ENCODE results near the gene PGGT1B. TPM values are rescaled to one million over a fixed set of nuclear protein-coding genes. Genes with fewer than 3 reads are reported as not detected.
A peak's percentile ranks its signal among the peaks of the same experiment; 100 is the strongest.

Gene PGGT1B
- total RNA-seq: 10 to 100 TPM; 37.7 to 38.3 TPM

DNA sequence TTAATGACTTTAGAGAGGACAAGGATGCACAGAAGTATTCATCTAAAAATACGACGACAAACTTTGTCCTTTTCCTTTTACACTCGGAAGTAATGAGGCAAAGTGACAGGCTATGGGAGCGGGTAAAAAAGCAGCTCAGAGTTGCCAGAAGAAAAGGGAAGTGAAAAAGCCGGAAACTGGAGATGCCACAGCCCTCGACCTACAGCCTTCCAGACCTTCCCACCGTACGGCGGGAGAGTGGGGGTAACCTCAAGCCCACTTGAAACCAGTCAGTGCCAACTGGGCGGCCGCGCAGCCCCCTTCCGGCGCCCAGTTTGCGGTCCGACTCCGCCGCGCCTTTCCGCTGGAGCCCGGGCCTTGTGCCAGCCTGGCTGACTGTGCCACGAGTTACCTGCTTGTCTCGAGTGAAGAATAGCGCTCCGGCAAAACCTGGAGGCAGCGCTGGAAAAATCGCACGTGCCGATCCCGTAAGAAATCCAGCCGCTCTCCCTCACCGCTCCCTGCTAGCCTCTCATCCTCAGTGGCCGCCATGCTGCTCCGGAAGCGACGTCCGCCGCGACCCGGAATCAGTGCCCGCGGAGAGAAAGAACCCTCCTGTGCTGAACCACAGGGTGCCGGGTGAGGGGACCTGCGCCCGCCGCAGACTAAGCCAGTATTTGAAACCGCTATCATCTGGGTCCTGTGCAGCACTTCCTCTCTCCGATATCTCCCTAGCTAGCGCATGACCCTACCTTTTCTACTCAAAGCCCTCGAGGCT lies at the start of gene PGGT1B:
Gene PGGT1B, minus strand, starts transcription at position 557 of the 757 bp plus-strand sequence. Its CDS starts 26 bp downstream, at position 531.
- ATAC-seq (peak; percentile 96), DNase-seq (peak; percentile 81)
- intact Hi-C loops (cut with micrococcal nuclease): no loop called here
- Mint-ChIP-seq H3K4me3 (peak within 1 kb of the TSS; percentile 92), H3K4me1 (ENCODE audit: low read depth) (peaks cover 36% of the 10 kb centered on the region), H3K27ac (peak within 1 kb of the TSS; percentile 90), H3K9me3 (no peaks in the 10 kb centered on the region), H3K27me3 (no peaks in the 10 kb centered on the region), H3K36me3 (ENCODE audit: low read depth) (peaks cover 1% of the 10 kb centered on the region)
- TF ChIP-seq, protein P1, sequence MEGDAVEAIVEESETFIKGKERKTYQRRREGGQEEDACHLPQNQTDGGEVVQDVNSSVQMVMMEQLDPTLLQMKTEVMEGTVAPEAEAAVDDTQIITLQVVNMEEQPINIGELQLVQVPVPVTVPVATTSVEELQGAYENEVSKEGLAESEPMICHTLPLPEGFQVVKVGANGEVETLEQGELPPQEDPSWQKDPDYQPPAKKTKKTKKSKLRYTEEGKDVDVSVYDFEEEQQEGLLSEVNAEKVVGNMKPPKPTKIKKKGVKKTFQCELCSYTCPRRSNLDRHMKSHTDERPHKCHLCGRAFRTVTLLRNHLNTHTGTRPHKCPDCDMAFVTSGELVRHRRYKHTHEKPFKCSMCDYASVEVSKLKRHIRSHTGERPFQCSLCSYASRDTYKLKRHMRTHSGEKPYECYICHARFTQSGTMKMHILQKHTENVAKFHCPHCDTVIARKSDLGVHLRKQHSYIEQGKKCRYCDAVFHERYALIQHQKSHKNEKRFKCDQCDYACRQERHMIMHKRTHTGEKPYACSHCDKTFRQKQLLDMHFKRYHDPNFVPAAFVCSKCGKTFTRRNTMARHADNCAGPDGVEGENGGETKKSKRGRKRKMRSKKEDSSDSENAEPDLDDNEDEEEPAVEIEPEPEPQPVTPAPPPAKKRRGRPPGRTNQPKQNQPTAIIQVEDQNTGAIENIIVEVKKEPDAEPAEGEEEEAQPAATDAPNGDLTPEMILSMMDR (IDR thresholded peaks at IDR 0.05): no peak
- POLR2A ChIA-PET: interaction anchor here (0.7 to 2.6 kb wide), 6 partner anchors 12 to 312 kb away, joined by 3 to 14 read pairs (median 3); partner anchors contain the start of gene CCDC112
- CTCF ChIA-PET: interaction anchor here (1.5 kb wide), 2 partner anchors 33 to 54 kb away, joined by 3 to 6 read pairs; no protein-coding TSS in a partner anchor

DNA sequence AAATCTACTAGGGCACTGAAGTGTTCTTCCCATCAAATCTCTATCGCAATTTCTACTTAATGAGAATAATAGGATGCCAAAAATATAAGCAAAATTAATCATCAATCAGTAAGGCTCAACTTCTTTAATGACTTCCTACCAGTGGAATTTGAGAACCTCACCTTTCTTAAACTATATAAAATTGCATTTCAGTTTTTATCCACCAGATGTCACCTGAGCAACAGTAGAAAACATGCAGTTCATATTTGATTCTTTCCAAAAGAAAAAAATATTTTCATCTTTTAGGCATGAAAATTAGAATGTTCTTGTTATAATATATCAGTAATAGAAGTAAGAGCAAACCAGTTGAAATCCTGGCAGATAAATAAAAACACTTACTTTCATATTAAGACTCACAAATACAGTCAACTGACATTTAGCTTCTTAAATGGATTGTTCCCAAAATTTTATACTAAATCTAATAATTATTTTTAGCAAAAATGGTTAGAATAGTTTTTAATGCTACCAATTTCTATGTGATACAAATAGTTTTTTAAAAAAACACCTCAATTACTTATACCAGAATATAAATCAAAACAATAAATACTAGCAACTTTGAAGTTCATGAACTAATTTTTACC lies 47.2 kb upstream of the PGGT1B start:
- POLR2A ChIA-PET: interaction anchor here (0.5 kb wide), 1 partner anchor 106 kb away, joined by 4 read pairs; no protein-coding TSS in a partner anchor
- DNase-seq: no peak
- peaks cover 16% of the 10 kb centered on the region for H3K27me3 Mint-ChIP-seq

DNA sequence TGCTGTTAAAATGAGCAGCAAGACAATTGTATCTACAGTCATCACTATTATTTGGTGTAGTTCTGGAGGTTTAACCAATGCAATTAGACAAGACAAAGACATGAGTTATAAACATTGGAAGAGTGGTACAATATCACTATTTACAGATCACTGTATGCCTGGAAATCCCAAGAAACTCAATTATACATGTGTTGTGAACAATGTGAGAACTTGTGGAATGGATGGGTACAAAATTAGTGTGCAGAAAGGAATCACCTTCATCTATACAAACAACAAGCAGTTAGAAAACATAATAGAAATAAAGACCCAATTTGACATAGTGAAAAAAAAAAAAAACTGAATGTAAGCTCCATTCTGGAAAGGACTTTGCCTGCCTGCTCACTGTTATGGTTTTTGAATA lies 46.1 kb upstream of the PGGT1B start:
- Mint-ChIP-seq H3K27me3 (peaks cover 18% of the 10 kb centered on the region), H3K36me3 (ENCODE audit: low read depth) (no peaks in the 10 kb centered on the region), H3K9me3 (no peaks in the 10 kb centered on the region), H3K4me3 (no peak overlapping the region), H3K27ac (no peak overlapping the region), H3K4me1 (ENCODE audit: low read depth) (no peaks in the 10 kb centered on the region)
- TF ChIP-seq, protein P1 (IDR thresholded peaks at IDR 0.05): no peak
- ATAC-seq: no peak
- POLR2A ChIA-PET: no interaction called here
- intact Hi-C loops (cut with micrococcal nuclease): loop anchor here (2.0 to 10.0 kb wide), 2 partner anchors 278 to 536 kb away; partner anchors contain the start of genes AP3S1 and ATG12
- CTCF ChIA-PET: interaction anchor here (0.6 to 8.9 kb wide), 25 partner anchors 10 to 760 kb away, joined by 3 to 127 read pairs (median 3); partner anchors contain the start of gene FEM1C
- DNase-seq: no peak

More for the DNA sequence above, 47.2 kb upstream of the PGGT1B start:
- CTCF ChIA-PET: interaction anchor here (0.6 to 8.9 kb wide), 29 partner anchors 9 to 758 kb away, joined by 3 to 127 read pairs (median 3); partner anchors contain the start of genes CCDC112 and FEM1C
- ATAC-seq: no peak
- H3K36me3 Mint-ChIP-seq (ENCODE audit: low read depth): no peaks in the 10 kb centered on the region
- intact Hi-C loops (cut with micrococcal nuclease): loop anchor here (2.0 to 10.0 kb wide), 2 partner anchors 277 to 535 kb away; partner anchors contain the start of genes AP3S1 and ATG12
- no peak overlapping the region for H3K27ac Mint-ChIP-seq
- TF ChIP-seq, protein P1 (IDR thresholded peaks at IDR 0.05): peak; percentile 82
- H3K4me1 Mint-ChIP-seq (ENCODE audit: low read depth): no peaks in the 10 kb centered on the region
- H3K4me3 Mint-ChIP-seq: no peak overlapping the region
- no peaks in the 10 kb centered on the region for H3K9me3 Mint-ChIP-seq

DNA sequence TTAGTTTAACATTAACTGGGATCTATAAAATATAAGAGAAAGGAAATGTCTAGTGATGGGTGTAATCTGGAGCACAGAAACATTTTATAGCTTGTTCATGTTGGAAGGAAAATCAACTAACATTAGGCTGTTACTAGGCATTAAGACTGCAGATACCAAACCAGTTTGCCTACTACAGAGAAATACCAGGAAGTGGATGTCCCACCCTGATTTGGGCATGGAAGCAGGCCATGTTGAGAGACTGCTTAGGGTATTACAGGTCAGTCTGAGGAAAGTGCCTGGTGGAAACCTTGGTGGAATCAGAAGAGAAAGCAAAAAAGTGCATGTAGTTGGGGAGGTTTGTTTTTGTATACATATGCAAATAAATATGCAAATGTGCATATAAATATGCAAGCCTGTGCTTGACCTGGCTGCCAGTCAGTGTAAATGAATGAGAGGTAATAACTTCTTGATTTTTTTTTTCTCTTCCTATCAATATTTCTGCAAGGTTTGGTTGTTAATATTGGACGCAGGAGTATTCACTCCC lies 43.4 kb upstream of the PGGT1B start:
- intact Hi-C loops (cut with micrococcal nuclease): loop anchor here (10.0 kb wide), 1 partner anchor 539 kb away; the partner anchor contains the start of genes AP3S1 and ATG12
- no peaks in the 10 kb centered on the region for H3K36me3 Mint-ChIP-seq (ENCODE audit: low read depth)
- no peaks in the 10 kb centered on the region for H3K4me1 Mint-ChIP-seq (ENCODE audit: low read depth)
- no peak overlapping the region for H3K27ac Mint-ChIP-seq
- no peak overlapping the region for H3K4me3 Mint-ChIP-seq
- H3K27me3 Mint-ChIP-seq: peaks cover 15% of the 10 kb centered on the region
- POLR2A ChIA-PET: interaction anchor here (1.4 to 1.6 kb wide), 2 partner anchors 238 to 319 kb away, joined by 4 to 5 read pairs; no protein-coding TSS in a partner anchor
- DNase-seq (no peak), ATAC-seq (no peak)
- TF ChIP-seq, protein P1 (IDR thresholded peaks at IDR 0.05): no peak
- H3K9me3 Mint-ChIP-seq: no peaks in the 10 kb centered on the region
- CTCF ChIA-PET: interaction anchor here (1.1 to 8.9 kb wide), 3 partner anchors 209 to 275 kb away, joined by 3 to 127 read pairs (median 4); no protein-coding TSS in a partner anchor

Measured in activated CD8-positive, alpha-beta T cell treated with anti-CD3 and anti-CD28 coated beads for 36 hours (primary cell).